Tibial nerve (tissue), 3 donors: ENCODE results near the gene ZNF709.
"Not testable (repeated sequence)": the region's sequence is repeated elsewhere in the genome, so short reads cannot be mapped to it uniquely, and the experiment has no call there.

Source experiments
- POLR2A ChIP-seq, 2 donors: fragments of 450-650 bp; IDR thresholded peaks; one replicate each; pipeline ENCODE4 v1.6.1; 2017; ENCODE audit warnings: antibody characterized with exemption in 2 of 2, mild to moderate bottlenecking in 2 of 2, moderate library complexity in 2 of 2
- TF ChIP-seq, protein P1 (sequence below), 5 experiments: fragments of 200-600 bp in 3 of 5; fragments of 450-650 bp in 2 of 5; sonication (generic) in 3 of 5; IDR thresholded peaks; one replicate each; pipeline ENCODE4 v1.5.1; 2016 to 2019; ENCODE audit warnings: antibody characterized with exemption in 5 of 5, mild to moderate bottlenecking in 3 of 5, moderate library complexity in 2 of 5

DNA sequence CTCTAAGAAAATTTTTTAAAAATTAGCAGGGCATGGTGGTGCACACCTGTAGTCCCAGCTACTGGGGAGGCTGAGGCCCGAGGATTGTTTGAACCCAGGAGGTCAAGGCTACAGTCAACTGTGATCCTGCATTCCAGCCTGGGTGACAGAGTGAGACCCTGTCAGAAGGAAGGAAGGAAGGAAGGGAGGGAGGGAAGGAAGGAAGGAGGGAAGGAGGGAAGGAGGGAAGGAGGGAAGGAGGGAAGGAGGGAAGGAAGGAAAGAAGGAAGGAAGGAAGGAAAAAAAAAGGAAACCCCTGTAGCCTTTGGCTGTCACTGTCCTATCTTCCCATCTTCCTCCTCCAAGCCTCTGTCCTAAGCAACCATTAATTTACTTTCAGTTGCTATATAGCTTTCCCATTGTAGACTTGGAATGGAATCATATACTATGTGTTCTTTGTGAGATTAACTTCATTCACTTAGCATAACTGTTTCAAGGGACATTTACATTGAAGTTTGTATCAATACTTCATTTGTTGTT, 1.7 kb upstream of the ZNF709 start:
- TF ChIP-seq, protein P1, sequence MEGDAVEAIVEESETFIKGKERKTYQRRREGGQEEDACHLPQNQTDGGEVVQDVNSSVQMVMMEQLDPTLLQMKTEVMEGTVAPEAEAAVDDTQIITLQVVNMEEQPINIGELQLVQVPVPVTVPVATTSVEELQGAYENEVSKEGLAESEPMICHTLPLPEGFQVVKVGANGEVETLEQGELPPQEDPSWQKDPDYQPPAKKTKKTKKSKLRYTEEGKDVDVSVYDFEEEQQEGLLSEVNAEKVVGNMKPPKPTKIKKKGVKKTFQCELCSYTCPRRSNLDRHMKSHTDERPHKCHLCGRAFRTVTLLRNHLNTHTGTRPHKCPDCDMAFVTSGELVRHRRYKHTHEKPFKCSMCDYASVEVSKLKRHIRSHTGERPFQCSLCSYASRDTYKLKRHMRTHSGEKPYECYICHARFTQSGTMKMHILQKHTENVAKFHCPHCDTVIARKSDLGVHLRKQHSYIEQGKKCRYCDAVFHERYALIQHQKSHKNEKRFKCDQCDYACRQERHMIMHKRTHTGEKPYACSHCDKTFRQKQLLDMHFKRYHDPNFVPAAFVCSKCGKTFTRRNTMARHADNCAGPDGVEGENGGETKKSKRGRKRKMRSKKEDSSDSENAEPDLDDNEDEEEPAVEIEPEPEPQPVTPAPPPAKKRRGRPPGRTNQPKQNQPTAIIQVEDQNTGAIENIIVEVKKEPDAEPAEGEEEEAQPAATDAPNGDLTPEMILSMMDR (IDR thresholded peaks at IDR 0.05), result not testable (repeated sequence)
- not testable (repeated sequence) for TF ChIP-seq POLR2A (IDR thresholded peaks at IDR 0.05)
